GM19438 (cell line): ENCODE results near the gene STIM1.

Experiments used
- ATAC-seq: cut with Tn5 transposase; IDR thresholded peaks from one replicate; pipeline ENCODE4 v1.9.1; 2021; ENCODE audit warnings: low read depth; ENCODE audit not compliant: unreplicated experiment

Gene STIM1

DNA sequence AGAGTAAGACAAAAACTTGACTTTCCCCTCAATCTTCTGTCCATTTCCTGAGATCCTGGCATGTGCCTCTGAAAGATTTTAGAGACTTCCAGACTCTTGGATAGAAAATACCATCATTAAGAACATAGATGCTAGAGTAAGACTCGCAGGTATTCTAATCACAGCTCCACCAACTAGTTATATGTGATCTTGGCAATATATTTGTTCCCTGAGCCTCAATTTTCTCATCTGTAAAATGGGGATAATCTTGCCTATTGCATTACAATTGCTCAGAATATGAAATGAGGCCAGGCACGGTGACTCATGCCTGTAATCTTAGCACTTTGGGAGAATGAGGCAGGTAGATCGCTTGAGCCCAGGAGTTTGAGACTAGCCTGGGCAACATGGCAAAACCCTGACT lies 25.4 kb upstream of the STIM1 start:
- no peak for ATAC-seq

GRCh38 chr11:3830730-3831129 lies 24.7 kb upstream of the STIM1 start:
- no peak for ATAC-seq

DNA sequence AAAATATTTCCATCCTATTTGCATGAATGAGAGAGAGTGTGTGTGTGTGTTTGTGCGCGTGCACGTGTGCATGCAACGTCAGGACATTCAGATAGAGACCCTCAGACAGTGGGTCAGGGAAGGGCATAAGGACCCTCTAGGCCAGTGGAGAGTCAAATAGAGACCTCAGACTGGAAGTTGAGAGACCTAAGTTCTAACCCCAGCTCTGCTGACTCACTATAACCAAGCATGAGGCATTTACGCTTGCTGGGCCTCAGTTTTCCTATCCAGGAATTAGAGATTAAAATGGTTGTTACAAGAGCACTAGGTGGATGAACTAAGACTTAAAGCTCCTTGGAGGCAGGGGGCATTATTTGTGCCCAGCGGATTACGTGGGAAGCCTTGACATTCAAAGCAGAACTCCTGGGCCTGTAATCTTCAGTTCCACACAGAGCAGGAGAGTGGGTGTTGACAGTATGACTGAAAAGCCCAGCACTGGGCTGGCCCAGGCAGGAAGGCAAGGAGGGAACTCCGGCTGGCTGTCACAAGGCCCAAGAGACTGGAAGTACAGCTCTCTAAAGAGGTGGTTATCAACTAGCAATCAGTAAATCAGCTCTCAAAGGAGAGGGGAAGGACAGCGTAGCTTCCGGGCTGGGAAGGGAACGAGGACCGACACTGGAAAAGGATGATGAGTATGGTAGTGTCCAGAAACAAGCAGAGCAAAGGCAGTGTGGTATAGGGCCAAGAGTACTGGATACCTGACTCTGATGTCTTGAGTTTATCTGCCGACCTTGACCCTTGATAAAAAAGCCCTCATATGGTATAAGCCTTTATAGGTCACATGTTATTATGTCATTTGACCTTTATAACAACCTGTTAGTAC lies 23.9 kb upstream of the STIM1 start:
- no peak for ATAC-seq

- ATAC-seq = no peak
Observed at GRCh38 chr11:3832816-3833215, 22.6 kb upstream of the STIM1 start.

DNA sequence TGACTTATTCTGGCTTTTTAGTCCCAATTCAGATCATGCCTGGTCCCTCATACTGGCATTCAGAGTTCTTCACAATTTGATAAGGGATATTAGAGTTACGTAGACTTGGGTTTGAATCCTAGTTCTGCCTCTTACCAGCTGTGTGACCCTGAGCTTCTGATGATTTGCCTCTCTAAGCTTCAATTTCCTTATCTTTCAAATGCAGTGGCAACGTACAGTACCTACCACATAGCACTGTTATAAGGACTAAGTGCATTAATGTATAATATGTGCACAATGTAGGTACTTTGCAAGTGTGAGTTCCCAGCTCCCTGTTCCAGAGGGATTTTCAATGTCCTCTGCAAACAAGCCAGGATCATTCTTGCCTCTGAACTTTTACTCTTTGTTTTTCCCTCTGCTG lies 22.0 kb upstream of the STIM1 start:
- no peak for ATAC-seq

- no peak for ATAC-seq
Observed at GRCh38 chr11:3834349-3834663, 21.2 kb upstream of the STIM1 start.

DNA sequence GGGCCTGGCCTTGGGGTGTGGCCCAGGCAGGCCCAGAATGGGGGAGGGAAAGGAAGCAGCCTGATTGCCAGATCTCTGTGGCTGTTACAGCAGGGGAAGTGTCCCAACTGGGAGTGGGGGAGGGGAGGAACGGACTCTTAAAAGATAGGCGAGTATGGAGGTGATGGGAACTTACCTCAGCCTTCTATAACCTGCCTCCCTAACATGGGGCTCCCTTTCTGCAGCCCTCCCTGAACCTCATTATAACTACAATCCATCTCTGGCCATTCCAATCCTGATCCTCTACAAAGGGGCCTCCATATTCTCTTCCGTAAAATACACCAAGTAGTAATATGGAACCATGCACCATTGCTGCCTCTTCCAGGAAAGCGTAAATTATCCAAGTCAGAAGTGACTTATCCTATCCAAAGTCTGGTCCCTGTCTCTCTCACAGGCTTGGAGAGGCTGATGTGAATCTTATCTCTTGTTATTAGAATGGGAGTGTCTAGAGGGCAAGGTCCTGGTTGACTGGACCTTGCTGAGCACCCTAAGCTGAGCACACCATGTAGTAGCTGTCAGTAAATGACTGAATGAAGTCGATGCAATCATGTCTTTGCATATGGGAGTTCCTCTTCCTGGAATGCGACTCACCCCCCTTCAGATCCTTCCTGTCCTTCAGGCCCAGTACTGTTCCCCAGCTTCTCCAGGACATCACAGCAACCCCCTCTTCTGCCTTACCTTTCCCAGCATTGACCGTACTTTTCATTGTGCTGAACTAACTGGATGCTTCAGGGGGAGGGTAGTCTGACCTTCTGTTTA lies 20.6 kb upstream of the STIM1 start:
- no peak for ATAC-seq

DNA sequence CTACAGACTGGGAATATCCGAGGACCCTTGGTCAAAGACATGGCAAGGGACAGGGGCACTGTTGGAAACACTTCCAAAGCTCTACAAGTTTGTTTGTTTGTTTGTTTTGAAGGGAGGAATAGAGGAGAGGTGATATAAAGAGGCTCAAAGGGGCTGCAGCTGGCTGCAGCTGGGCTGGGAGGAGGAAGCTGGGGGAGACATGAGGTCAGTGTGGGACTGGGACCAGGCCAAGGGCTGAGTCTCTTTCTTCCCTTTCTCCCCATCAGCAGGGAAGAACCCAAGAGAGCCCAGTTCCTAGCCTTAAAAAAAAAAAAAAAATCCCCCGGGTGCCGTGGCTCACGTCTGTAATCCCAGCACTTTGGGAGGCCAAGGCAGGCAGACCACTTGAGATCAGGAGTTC lies 19.7 kb upstream of the STIM1 start:
- no peak for ATAC-seq

GRCh38 chr11:3836903-3837302 lies 18.6 kb upstream of the STIM1 start:
- no peak for ATAC-seq

DNA sequence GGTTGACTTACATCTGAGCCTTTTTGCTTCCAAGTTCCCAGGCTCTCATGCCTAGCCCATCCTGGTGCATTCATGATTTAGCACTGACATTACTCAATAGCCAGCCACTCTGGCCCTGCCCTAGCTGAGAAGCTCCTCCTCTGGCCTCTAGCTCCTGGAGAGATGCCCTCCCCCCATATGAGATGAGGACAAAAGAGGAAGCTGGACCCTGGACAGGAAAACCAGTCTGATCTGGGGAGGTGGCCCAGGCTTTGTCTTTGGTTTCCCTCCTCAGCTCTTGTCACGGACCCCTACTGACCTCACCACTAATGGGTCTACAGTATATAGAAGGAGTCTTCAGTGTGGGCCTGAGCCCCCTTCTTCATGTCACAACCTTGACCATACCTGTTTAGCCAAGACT lies 17.7 kb upstream of the STIM1 start:
- no peak for ATAC-seq

DNA sequence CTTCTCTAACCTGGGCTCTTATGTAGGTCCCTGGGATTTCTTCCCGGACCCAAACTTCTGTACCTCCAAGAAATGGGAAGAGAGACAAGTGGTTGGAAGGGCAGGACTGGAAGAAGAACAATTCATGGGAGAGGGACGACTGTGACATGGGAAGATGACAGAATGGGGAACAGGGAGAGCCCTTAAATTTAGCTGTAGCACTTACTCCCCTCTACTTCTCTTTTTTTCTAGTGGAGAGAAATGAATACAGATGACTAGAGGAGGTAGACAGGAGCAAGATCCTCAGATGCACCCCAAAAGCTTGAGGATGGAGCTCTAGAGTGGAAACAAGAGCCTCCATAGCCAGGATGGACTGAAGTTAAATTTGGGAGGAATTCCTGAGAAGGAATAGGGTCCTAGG lies 17.0 kb upstream of the STIM1 start:
- no peak for ATAC-seq

- no peak for ATAC-seq
Observed at GRCh38 chr11:3840004-3840869, 15.2 kb upstream of the STIM1 start.

DNA sequence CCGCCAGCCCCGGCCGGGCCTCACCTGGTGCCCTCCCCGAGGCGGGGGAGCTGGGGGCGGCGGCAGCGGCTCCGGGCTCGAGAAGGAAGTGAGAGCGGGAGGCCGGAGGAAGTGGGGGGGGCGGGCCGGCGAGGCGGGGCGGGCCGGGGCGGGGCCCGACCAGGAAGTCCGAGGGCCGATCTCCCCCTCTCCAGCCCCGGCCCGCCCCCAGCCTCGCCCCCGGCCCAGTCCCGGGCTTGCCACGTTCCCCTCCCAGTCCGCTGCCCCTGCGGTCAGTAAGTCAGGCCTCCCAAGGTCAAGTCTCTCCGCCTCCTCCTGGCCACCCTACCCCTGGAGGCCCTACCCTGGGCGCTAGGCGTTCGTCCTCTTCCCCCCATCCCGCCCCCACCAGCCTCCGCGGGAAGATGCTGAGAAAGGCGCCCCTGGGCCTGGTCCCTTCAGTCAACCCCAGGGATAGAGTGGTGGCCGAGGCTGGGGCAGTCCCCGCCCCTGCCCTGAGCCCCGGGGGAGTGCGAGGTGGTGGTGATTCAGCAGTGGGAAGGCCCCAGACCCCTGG lies 14.5 kb upstream of the STIM1 start, which contains the start of gene RHOG:
TSS of gene RHOG (minus strand) at position 90 of the 556 bp plus-strand sequence. CDS start 12,821 bp downstream, outside the sequence.
- ATAC-seq = peak; percentile 39

DNA sequence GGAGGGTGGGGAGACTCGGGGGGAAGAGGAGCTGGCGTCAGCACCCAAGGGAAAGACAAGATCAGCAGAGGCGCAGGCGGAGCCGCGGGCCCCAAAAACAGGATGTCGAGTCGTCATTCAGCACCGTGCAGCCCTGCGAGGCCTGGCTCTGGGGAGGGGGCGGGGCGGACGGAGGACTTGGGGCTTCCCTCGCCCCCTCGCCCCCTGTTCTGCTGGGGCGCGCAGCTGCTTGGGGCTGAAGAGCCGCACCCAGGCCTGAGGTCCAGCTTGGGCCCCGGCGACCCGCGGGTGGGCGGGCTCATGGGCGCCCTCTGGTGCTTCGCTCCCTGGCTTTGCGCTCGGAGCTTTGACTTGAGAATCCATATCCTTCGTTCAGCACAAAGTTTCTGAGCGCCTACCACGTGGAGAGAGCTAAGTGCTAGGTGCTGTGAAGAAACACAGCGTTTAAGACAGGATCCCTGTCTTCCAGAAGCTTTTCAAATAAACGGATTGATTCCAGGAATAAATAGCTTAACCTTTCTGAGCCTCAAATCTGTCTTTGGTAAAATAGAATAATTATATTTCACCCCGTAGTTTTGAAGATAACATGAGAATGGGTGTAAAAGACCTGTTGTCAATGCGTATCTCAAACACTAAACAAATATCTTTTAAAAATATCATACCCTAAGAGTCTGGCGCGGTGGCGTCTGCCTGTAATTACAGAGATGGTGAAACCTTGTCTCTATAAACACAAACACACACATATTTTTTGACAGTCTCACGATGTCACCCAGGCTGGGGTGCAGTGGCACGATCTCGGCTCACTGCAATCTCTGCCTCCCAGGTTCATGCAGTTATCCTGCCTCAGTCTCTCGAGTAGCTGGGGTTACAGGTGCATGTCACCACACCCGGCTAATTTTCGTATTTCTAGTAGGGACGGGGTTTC lies 13.8 kb upstream of the STIM1 start:
- ATAC-seq = peak; percentile 46

DNA sequence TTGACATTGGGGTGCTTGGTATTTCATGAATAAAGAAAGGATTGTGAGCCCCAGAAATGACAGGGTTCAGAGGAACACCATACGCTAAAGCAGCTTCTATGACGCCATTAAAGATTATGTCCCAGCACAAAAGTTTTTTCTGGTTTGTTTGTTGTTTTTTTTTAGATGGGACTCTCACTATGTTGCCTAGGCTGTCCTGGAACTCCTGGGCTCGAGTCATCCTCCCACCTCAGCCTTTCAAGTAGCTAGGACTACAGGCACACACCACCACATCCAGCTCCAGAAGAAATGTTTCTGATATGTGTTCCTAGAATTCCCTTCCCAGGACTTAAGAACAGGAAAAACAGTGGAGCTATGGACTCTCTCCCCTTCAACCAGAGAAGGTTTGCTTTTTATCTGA lies 12.1 kb upstream of the STIM1 start:
- no peak for ATAC-seq

DNA sequence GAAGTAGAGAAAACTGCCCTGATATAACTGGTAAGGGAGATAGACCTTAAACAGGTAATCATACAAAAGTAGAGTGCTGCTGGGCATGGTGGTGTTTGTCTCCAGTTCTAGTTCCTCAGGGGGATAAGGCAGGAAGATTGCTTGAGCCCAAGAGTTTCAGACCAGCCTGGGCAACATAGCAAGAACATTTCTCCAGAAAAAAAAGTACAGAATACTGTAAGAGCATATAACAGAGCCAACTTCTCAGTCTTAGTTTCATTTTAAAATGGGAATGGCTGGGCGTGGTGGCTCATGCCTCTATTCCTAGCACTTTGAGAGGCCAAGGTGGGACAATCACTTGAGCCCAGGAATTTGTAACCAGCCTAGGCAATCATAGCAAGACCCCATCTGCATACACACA lies 10.2 kb upstream of the STIM1 start:
- ATAC-seq = no peak

DNA sequence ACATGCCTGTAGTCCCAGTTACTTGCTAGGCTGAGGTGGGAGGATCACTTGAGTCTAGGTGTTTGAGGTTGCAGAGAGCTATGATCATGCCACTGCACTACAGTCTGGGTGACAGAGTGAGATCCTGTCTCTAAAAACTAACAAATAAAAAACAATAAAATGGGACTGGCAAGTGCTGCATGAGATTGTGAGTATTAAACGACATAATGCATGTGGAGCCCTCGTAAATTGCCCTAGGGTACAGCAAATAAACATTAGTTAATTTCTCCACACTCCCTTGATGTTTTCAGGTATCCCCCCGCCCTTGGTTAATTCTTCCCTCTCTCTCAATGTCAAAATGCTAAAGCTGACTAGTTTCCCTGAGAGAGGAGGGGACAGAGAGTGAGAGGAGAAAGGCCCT lies 9.8 kb upstream of the STIM1 start:
- no peak for ATAC-seq

GRCh38 chr11:3849297-3849874 lies 6.1 kb upstream of the STIM1 start:
- no peak for ATAC-seq

- no peak for ATAC-seq
Observed at GRCh38 chr11:3853545-3853842, 2.0 kb upstream of the STIM1 start.
